Measurements from ENCODE around the gene COX10.

The COX10 gene

DNA sequence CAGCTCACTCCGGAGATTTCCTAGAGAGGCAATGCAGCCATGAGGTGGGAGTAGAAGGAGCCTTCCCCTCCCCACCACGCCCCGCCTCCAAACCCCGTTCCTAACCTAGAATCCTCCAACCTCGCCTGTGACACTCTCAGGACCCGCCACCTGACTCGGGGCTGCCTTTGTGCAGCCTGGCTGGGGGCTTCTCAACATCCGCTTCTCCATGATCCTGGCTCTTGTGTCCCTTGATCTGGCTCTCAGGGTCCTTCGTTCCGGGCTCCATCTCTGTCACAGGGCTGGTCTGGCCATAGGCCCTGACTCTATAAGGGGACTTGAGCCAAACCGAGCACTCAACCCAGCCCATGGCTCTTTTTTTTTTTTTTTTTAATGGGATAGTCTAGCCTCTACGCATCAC lies 143.1 kb downstream of the COX10 start:
- Histone ChIP-seq H2BK12ac (ENCODE audit: low read length) (no peak overlapping the region), H4K91ac (ENCODE audit: low read depth, low read length) (no peak overlapping the region), H3K4me3 (ENCODE audit: low read depth, low read length) (no peak overlapping the region), H3K4me2 (ENCODE audit: low read length) (no peak overlapping the region), H2AFZ (ENCODE audit: insufficient read depth, low read length, poor library complexity) (no peak overlapping the region), H3K79me2 (ENCODE audit: control insufficient read depth, insufficient read depth, low read length, poor library complexity) (no peaks in the 10 kb centered on the region), H3K36me3 (ENCODE audit: control insufficient read depth in 1 of 2, insufficient read depth in 2 of 2, low read length in 2 of 2) (peaks cover 0 to 6% of the 10 kb centered on the region in 2 experiments), H3K79me1 (ENCODE audit: low read length) (no peaks in the 10 kb centered on the region), H4K12ac (ENCODE audit: low read depth, low read length) (no peak overlapping the region), H3K14ac (ENCODE audit: low read length) (no peak overlapping the region), H2BK5ac (ENCODE audit: low read depth, low read length, poor library complexity) (no peak overlapping the region), H2BK120ac (ENCODE audit: insufficient read depth, low read length, poor library complexity) (no peak overlapping the region), H3K9ac (ENCODE audit: low read length) (no peak overlapping the region), H3K27me3 (ENCODE audit: insufficient read depth, low read length) (no peaks in the 10 kb centered on the region), H3K18ac (ENCODE audit: low read length) (no peak overlapping the region), H3K23ac (ENCODE audit: low read length) (no peak overlapping the region), H4K8ac (ENCODE audit: low read depth, low read length) (no peak overlapping the region), H3K4me1 (ENCODE audit: control insufficient read depth in 1 of 2, insufficient read depth in 2 of 2, low read length in 2 of 2) (peaks cover 4 to 6% of the 10 kb centered on the region in 2 experiments), H3K4ac (ENCODE audit: low read depth, low read length) (no peak overlapping the region), H2AK5ac (ENCODE audit: low read length) (no peak overlapping the region), H3K27ac (ENCODE audit: low read depth, low read length) (no peak overlapping the region), H3K9me3 (ENCODE audit: insufficient read depth, low read depth, low read length) (no peaks in the 10 kb centered on the region)
- DNase-seq, result no peak
- no CpG with 5 or more reads among the region's 12 CpGs for WGBS (ENCODE audit: extremely low coverage, insufficient coverage, insufficient read length)

DNA sequence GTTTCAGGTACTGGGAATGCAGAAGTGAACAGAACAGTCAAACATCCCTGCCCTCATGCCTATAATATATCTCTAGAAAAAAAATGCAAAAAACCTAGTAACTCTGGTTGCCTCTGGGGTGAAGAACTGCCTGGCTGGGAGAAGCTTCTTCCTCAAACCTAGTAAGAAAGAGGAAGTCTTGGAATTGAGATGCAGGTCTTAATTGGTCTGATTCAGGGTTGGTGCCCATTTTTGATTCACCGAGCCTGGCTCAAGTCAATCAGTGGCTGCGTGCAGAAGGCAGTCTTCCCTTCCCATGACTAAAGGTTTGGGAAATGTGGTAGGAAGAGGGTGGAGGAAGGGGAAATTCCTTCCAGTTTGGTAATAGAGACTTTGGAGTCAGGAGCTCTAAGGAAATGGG lies 145.0 kb downstream of the COX10 start:
- H3K18ac ChIP-seq (ENCODE audit: low read length), result no peak overlapping the region
- H2BK12ac ChIP-seq (ENCODE audit: low read length), result no peak overlapping the region
- H3K27ac ChIP-seq (ENCODE audit: low read depth, low read length), result no peak overlapping the region
- H2AK5ac ChIP-seq (ENCODE audit: low read length), result no peak overlapping the region
- H3K14ac ChIP-seq (ENCODE audit: low read length), result no peak overlapping the region
- H4K12ac ChIP-seq (ENCODE audit: low read depth, low read length), result no peak overlapping the region
- H4K8ac ChIP-seq (ENCODE audit: low read depth, low read length), result no peak overlapping the region
- H3K4me3 ChIP-seq (ENCODE audit: low read depth, low read length), result no peak overlapping the region
- H3K9ac ChIP-seq (ENCODE audit: low read length), result no peak overlapping the region
- no CpG with 5 or more reads among the region's 2 CpGs for WGBS (ENCODE audit: extremely low coverage, insufficient coverage, insufficient read length)
- no peak overlapping the region for H3K4ac ChIP-seq (ENCODE audit: low read depth, low read length)
- H4K91ac ChIP-seq (ENCODE audit: low read depth, low read length), result no peak overlapping the region
- no peaks in the 10 kb centered on the region for H3K4me1 ChIP-seq (ENCODE audit: control insufficient read depth in 1 of 2, insufficient read depth in 2 of 2, low read length in 2 of 2)
- no peak overlapping the region for H2AFZ ChIP-seq (ENCODE audit: insufficient read depth, low read length, poor library complexity)
- peaks cover 0 to 6% of the 10 kb centered on the region in 2 experiments for H3K36me3 ChIP-seq (ENCODE audit: control insufficient read depth in 1 of 2, insufficient read depth in 2 of 2, low read length in 2 of 2)
- no peaks in the 10 kb centered on the region for H3K9me3 ChIP-seq (ENCODE audit: insufficient read depth, low read depth, low read length)
- H3K79me1 ChIP-seq (ENCODE audit: low read length), result no peaks in the 10 kb centered on the region
- no peak overlapping the region for H2BK120ac ChIP-seq (ENCODE audit: insufficient read depth, low read length, poor library complexity)
- H2BK5ac ChIP-seq (ENCODE audit: low read depth, low read length, poor library complexity), result no peak overlapping the region
- H3K23ac ChIP-seq (ENCODE audit: low read length), result no peak overlapping the region
- DNase-seq, result peak in 1 of 2 donors; percentile 53
- H3K79me2 ChIP-seq (ENCODE audit: control insufficient read depth, insufficient read depth, low read length, poor library complexity), result no peaks in the 10 kb centered on the region
- H3K4me2 ChIP-seq (ENCODE audit: low read length), result no peak overlapping the region
- no peaks in the 10 kb centered on the region for H3K27me3 ChIP-seq (ENCODE audit: insufficient read depth, low read length)

DNA sequence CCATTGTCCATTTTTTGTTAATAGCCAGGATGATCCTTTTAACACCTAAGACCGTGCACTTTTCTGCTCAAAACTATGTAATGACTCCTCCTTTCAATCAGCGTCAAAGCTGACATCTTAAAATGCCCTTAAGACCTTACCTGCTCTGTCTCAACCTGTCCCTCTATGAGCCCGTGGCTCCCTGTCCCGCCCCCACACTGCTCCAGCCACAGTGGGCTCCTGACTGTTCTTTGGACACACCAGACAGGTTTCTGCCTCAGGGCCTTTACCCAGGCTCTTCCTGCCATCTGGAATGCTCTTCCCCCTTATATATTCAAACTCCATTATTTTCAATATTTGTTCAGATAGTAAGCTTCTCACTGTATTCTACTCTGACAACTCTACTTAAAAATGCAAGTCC lies 153.3 kb downstream of the COX10 start:
- H3K4me2 ChIP-seq (ENCODE audit: low read length), result no peak overlapping the region
- H3K79me2 ChIP-seq (ENCODE audit: control insufficient read depth, insufficient read depth, low read length, poor library complexity), result no peaks in the 10 kb centered on the region
- no peak for DNase-seq
- H2AFZ ChIP-seq (ENCODE audit: insufficient read depth, low read length, poor library complexity), result no peak overlapping the region
- no CpG with 5 or more reads among the region's 4 CpGs for WGBS (ENCODE audit: extremely low coverage, insufficient coverage, insufficient read length)
- H3K9ac ChIP-seq (ENCODE audit: low read length), result no peak overlapping the region
- H3K9me3 ChIP-seq (ENCODE audit: insufficient read depth, low read depth, low read length), result no peaks in the 10 kb centered on the region
- peaks cover 0 to 4% of the 10 kb centered on the region in 2 experiments for H3K4me1 ChIP-seq (ENCODE audit: control insufficient read depth in 1 of 2, insufficient read depth in 2 of 2, low read length in 2 of 2)
- H4K8ac ChIP-seq (ENCODE audit: low read depth, low read length), result no peak overlapping the region
- no peak overlapping the region for H2BK12ac ChIP-seq (ENCODE audit: low read length)
- no peaks in the 10 kb centered on the region for H3K79me1 ChIP-seq (ENCODE audit: low read length)
- no peaks in the 10 kb centered on the region for H3K27me3 ChIP-seq (ENCODE audit: insufficient read depth, low read length)
- H3K23ac ChIP-seq (ENCODE audit: low read length), result no peak overlapping the region
- H4K91ac ChIP-seq (ENCODE audit: low read depth, low read length), result no peak overlapping the region
- H3K4ac ChIP-seq (ENCODE audit: low read depth, low read length), result no peak overlapping the region
- no peak overlapping the region for H2AK5ac ChIP-seq (ENCODE audit: low read length)
- no peak overlapping the region for H2BK120ac ChIP-seq (ENCODE audit: insufficient read depth, low read length, poor library complexity)
- H3K18ac ChIP-seq (ENCODE audit: low read length), result no peak overlapping the region
- H3K36me3 ChIP-seq (ENCODE audit: control insufficient read depth in 1 of 2, insufficient read depth in 2 of 2, low read length in 2 of 2), result no peaks in the 10 kb centered on the region
- H3K4me3 ChIP-seq (ENCODE audit: low read depth, low read length), result no peak overlapping the region
- no peak overlapping the region for H3K14ac ChIP-seq (ENCODE audit: low read length)
- no peak overlapping the region for H4K12ac ChIP-seq (ENCODE audit: low read depth, low read length)
- no peak overlapping the region for H3K27ac ChIP-seq (ENCODE audit: low read depth, low read length)
- no peak overlapping the region for H2BK5ac ChIP-seq (ENCODE audit: low read depth, low read length, poor library complexity)

DNA sequence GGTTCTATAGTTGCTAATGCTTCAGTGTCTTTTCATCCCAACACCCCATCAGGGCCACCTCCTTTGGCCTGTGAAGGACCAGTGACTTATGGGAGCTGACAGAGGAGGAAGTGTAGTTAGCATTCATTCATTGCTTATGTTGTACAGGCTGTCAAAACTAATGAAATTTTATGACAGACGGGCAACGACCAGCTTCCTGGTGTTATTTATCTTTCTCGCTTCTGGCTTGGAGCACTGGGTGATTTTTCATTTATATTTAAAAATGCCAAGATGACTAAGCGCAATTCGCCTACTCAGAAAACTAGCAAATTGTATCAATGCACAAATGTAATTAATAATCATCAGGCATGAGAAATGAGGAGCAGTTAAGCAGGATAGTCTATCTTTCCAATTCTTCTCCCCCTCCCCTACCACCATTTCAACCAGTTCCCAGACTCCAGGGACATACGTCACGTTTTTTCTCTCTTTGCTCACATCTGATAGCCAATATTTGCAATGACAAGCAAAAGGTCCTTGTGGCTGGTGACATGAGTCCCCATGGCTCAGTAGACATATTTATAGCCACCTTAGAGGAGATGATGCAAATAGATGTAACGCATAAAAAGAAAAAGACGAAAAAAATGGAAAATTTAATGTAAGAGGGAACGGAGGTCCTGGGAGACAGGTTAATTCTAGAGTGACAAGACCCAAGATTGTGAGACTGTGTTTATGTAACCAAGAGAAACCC lies 156.1 kb downstream of the COX10 start:
- Histone ChIP-seq H3K14ac (ENCODE audit: low read length) (no peak overlapping the region), H3K36me3 (ENCODE audit: control insufficient read depth in 1 of 2, insufficient read depth in 2 of 2, low read length in 2 of 2) (no peaks in the 10 kb centered on the region), H4K91ac (ENCODE audit: low read depth, low read length) (no peak overlapping the region), H3K4me1 (ENCODE audit: control insufficient read depth in 1 of 2, insufficient read depth in 2 of 2, low read length in 2 of 2) (peaks cover 0 to 4% of the 10 kb centered on the region in 2 experiments), H3K27ac (ENCODE audit: low read depth, low read length) (no peak overlapping the region), H3K23ac (ENCODE audit: low read length) (no peak overlapping the region), H3K18ac (ENCODE audit: low read length) (no peak overlapping the region), H2AFZ (ENCODE audit: insufficient read depth, low read length, poor library complexity) (no peak overlapping the region), H3K9me3 (ENCODE audit: insufficient read depth, low read depth, low read length) (no peaks in the 10 kb centered on the region), H2BK120ac (ENCODE audit: insufficient read depth, low read length, poor library complexity) (no peak overlapping the region), H4K12ac (ENCODE audit: low read depth, low read length) (no peak overlapping the region), H3K4me2 (ENCODE audit: low read length) (no peak overlapping the region), H3K79me2 (ENCODE audit: control insufficient read depth, insufficient read depth, low read length, poor library complexity) (no peaks in the 10 kb centered on the region), H3K9ac (ENCODE audit: low read length) (no peak overlapping the region), H3K4me3 (ENCODE audit: low read depth, low read length) (no peak overlapping the region), H3K79me1 (ENCODE audit: low read length) (no peaks in the 10 kb centered on the region), H2BK5ac (ENCODE audit: low read depth, low read length, poor library complexity) (no peak overlapping the region), H3K27me3 (ENCODE audit: insufficient read depth, low read length) (no peaks in the 10 kb centered on the region), H2AK5ac (ENCODE audit: low read length) (no peak overlapping the region), H3K4ac (ENCODE audit: low read depth, low read length) (no peak overlapping the region), H2BK12ac (ENCODE audit: low read length) (no peak overlapping the region), H4K8ac (ENCODE audit: low read depth, low read length) (no peak overlapping the region)
- 100% methylated on average over 3 of the region's 10 CpGs for WGBS (ENCODE audit: extremely low coverage, insufficient coverage, insufficient read length)
- DNase-seq, result no peak
